ENCODE data around the gene FGFR3. TPM values are rescaled to one million over a fixed set of nuclear protein-coding genes. Genes with fewer than 3 reads are reported as not detected.
A peak's percentile ranks its signal among the peaks of the same experiment; 100 is the strongest.

FGFR3 gene
- total and polyA plus RNA-seq, 7 donors: 0.16 to 14.0 (median 0.83) TPM

- H3K27ac ChIP-seq: peak overlapping the region in 2 of 4 donors; percentile 28 to 41
- peaks cover 4 to 24% (median 22%) of the 10 kb centered on the region in 4 donors for H3K4me1 ChIP-seq
- no peaks in the 10 kb centered on the region for H3K9me3 ChIP-seq
- peak in 1 of 4 experiments; percentile 16 for TF ChIP-seq CTCF (IDR thresholded peaks at IDR 0.05)
- TF ChIP-seq POLR2AphosphoS5 (IDR thresholded peaks at IDR 0.05): no peak
- peak overlapping the region; percentile 12 to 42 (median 30) for H3K4me3 ChIP-seq
- intact Hi-C loops (cut with DNase I): no loop called here
- no peak for DNase-seq
- H3K27me3 ChIP-seq: peaks cover 14 to 31% (median 16%) of the 10 kb centered on the region in 3 donors
- no peaks in the 10 kb centered on the region for H3K36me3 ChIP-seq
- WGBS, 2 donors: 3 to 16% methylated on average over 36 of the region's 36 CpGs
Observed at GRCh38 chr4:1763550-1764080, 29.5 kb upstream of the FGFR3 start.

GRCh38 chr4:1764670-1765069, 28.4 kb upstream of the FGFR3 start:
- 86 to 90% methylated on average over 9 of the region's 9 CpGs for WGBS, 2 donors
- TF ChIP-seq POLR2AphosphoS5 (IDR thresholded peaks at IDR 0.05) (no peak), EP300 (IDR thresholded peaks at IDR 0.05) (no peak), POLR2A (IDR thresholded peaks at IDR 0.05) (no peak), CTCF (IDR thresholded peaks at IDR 0.05) (no peak)
- peaks cover 4 to 24% (median 22%) of the 10 kb centered on the region in 4 donors for H3K4me1 ChIP-seq
- H3K4me3 ChIP-seq: no peak overlapping the region
- intact Hi-C loops (cut with DNase I): no loop called here
- no peak overlapping the region for H3K27ac ChIP-seq
- no peak for DNase-seq
- peaks cover 16 to 41% (median 27%) of the 10 kb centered on the region in 3 donors for H3K27me3 ChIP-seq
- no peaks in the 10 kb centered on the region for H3K9me3 ChIP-seq
- H3K36me3 ChIP-seq: no peaks in the 10 kb centered on the region

- Histone ChIP-seq H3K27ac (no peak overlapping the region), H3K4me3 (no peak overlapping the region), H3K9me3 (no peaks in the 10 kb centered on the region), H3K27me3 (peaks cover 23 to 50% (median 36%) of the 10 kb centered on the region in 3 donors), H3K36me3 (no peaks in the 10 kb centered on the region), H3K4me1 (peaks cover 4 to 24% (median 22%) of the 10 kb centered on the region in 4 donors)
- DNase-seq: no peak
- 59 to 79% methylated on average over 10 of the region's 10 CpGs for WGBS, 2 donors
- TF ChIP-seq EP300 (IDR thresholded peaks at IDR 0.05): no peak
- TF ChIP-seq CTCF (IDR thresholded peaks at IDR 0.05): no peak
- no peak for TF ChIP-seq POLR2AphosphoS5 (IDR thresholded peaks at IDR 0.05)
- no peak for TF ChIP-seq POLR2A (IDR thresholded peaks at IDR 0.05)
- intact Hi-C loops (cut with DNase I): no loop called here
Observed at GRCh38 chr4:1765409-1766072, 27.6 kb upstream of the FGFR3 start.

- no peak for DNase-seq
- H3K4me1 ChIP-seq: peaks cover 4 to 24% (median 22%) of the 10 kb centered on the region in 4 donors
- H3K9me3 ChIP-seq: no peaks in the 10 kb centered on the region
- WGBS, 2 donors: 22 to 50% methylated on average over 41 of the region's 41 CpGs
- H3K4me3 ChIP-seq: peak overlapping the region in 2 of 4 donors; percentile 42 to 46
- no peaks in the 10 kb centered on the region for H3K36me3 ChIP-seq
- TF ChIP-seq EP300 (IDR thresholded peaks at IDR 0.05): no peak
- H3K27me3 ChIP-seq: peaks cover 23 to 58% (median 44%) of the 10 kb centered on the region in 3 donors
- H3K27ac ChIP-seq: no peak overlapping the region
- intact Hi-C loops (cut with DNase I): no loop called here
Observed at GRCh38 chr4:1766106-1767060, 26.7 kb upstream of the FGFR3 start.
